HepG2 (cell line): Measurements from ENCODE around the gene MYO18B. TPM values are rescaled to one million over a fixed set of nuclear protein-coding genes. Genes with fewer than 3 reads are reported as not detected.

ENCODE experiments used
- ATAC-seq: fragments of 200-7000 bp; cut with Tn5 transposase; 3 replicates; pipeline ENCODE4 v1.9.1; 2020; ENCODE audit warnings: mild to moderate bottlenecking, moderate library complexity
- BruUV-seq: library from RNA; stranded (reverse); fragments of 400-500 nt; replicated peaks from 2 replicates; lab custom pipeline; 2021; lab: Mats Ljungman, UMichigan
- CTCF ChIA-PET: fragments of 300-600 bp; formaldehyde crosslinking; extraction: SDS; loops from one replicate; lab custom pipeline; 2021; ENCODE audit warnings: low total read pairs, inconsistent platforms, low intra/inter-chr PET ratio; lab: Yijun Ruan, JAX
- POLR2A ChIA-PET: fragments of 350-600 bp; sonication (Branson Sonifier 250); formaldehyde crosslinking; loops from one replicate; lab custom pipeline; 2020; ENCODE audit warnings: antibody characterized with exemption, inconsistent platforms; lab: Yijun Ruan, JAX
- DNase-seq: peaks from one replicate; pipeline ENCODE4 v3.0.0-alpha.2; 2015; ENCODE audit warnings: low spot score
- FAIRE-seq: peaks from 3 replicates; lab custom pipeline; 2011; peaks lifted over from hg19 to GRCh38; lab: Jason Lieb, UNC
- H2AFZ ChIP-seq: one replicate; pipeline ENCODE4 v1.6.1; 2011; ENCODE audit warnings: low read length, inconsistent platforms
- H3K27ac ChIP-seq: fragments of 300-600 bp; 3 replicates; pipeline ENCODE4 v1.8.0; 2011; ENCODE audit warnings: mixed run types, mild to moderate bottlenecking, mixed read lengths, low read length, inconsistent platforms; ENCODE audit not compliant: insufficient read depth; ENCODE audit errors: extremely low read length
- H3K27me3 ChIP-seq, 2 experiments: fragments of 200-600 bp in 1 of 2; 2 replicates in 1 of 2; 3 replicates in 1 of 2; pipeline versions ENCODE4 v1.6.0 to v1.8.0; 2011; ENCODE audit warnings: low read length in 2 of 2, mild to moderate bottlenecking in 2 of 2, moderate library complexity in 2 of 2, inconsistent platforms in 1 of 2; ENCODE audit not compliant: insufficient read depth in 2 of 2, control insufficient read depth in 1 of 2
- H3K36me3 ChIP-seq, 2 experiments: fragments of 200-600 bp in 1 of 2; replicated peaks in 1 of 2; 2 replicates in 1 of 2; 3 replicates in 1 of 2; pipeline versions ENCODE4 v1.5.1 to v1.8.0; 2011; ENCODE audit warnings: low read length in 2 of 2, inconsistent platforms in 1 of 2; ENCODE audit not compliant: insufficient read depth in 2 of 2, control insufficient read depth in 1 of 2
- H3K4me1 ChIP-seq: 2 replicates; pipeline ENCODE4 v1.5.1; 2012; ENCODE audit warnings: low read length, inconsistent platforms; ENCODE audit not compliant: insufficient read depth
- H3K4me2 ChIP-seq: 2 replicates; pipeline ENCODE4 v1.6.0; 2011; ENCODE audit warnings: low read depth, low read length, inconsistent platforms
- H3K4me3 ChIP-seq, 3 experiments: fragments of 200-600 bp in 1 of 3; sonication (generic), shearing (Covaris generic) in 1 of 3; replicated peaks in 1 of 3; 2 replicates each; pipeline ENCODE4 v1.5.1; 2011 to 2016; ENCODE audit warnings: low read length in 3 of 3, inconsistent platforms in 2 of 3, low read depth in 2 of 3, mild to moderate bottlenecking in 2 of 3, control low read depth in 1 of 3, mixed read lengths in 1 of 3; ENCODE audit not compliant: insufficient read depth in 1 of 3
- H3K79me2 ChIP-seq: one replicate; pipeline ENCODE4 v1.6.1; 2011; ENCODE audit warnings: low read length, inconsistent platforms; ENCODE audit not compliant: insufficient read depth
- H3K9ac ChIP-seq: 2 replicates; pipeline ENCODE4 v1.6.0; 2011; ENCODE audit warnings: mild to moderate bottlenecking, low read depth, low read length, inconsistent platforms; ENCODE audit not compliant: insufficient read depth
- H3K9me3 ChIP-seq: 2 replicates; pipeline ENCODE4 v1.5.1; 2012; ENCODE audit warnings: mild to moderate bottlenecking, low read length
- H4K20me1 ChIP-seq: 2 replicates; pipeline ENCODE4 v1.6.0; 2011; ENCODE audit warnings: inconsistent platforms, mild to moderate bottlenecking, low read length, moderate library complexity; ENCODE audit not compliant: insufficient read depth
- HDAC2 ChIP-seq: sonication (generic); formaldehyde crosslinking; IDR thresholded peaks from 2 replicates; pipeline ENCODE4 v1.4.0; 2020; ENCODE audit warnings: missing genetic modification reagents
- RXRA ChIP-seq: sonication (generic); formaldehyde crosslinking; IDR thresholded peaks from 2 replicates; pipeline ENCODE4 v1.5.1; 2020; ENCODE audit warnings: missing genetic modification reagents
- SP5 ChIP-seq: IDR thresholded peaks from 2 replicates; pipeline ENCODE4 v1.6.1; 2016; ENCODE audit warnings: low read depth, borderline replicate concordance
- TP53 ChIP-seq: sonication (generic); formaldehyde crosslinking; conservative IDR thresholded peaks from 2 replicates; pipeline ENCODE4 v1.4.0; 2020; ENCODE audit warnings: missing genetic modification reagents
- ZEB1 ChIP-seq: IDR thresholded peaks from 2 replicates; pipeline ENCODE4 v1.6.1; 2012; ENCODE audit warnings: mild to moderate bottlenecking, low read depth, inconsistent platforms; ENCODE audit not compliant: insufficient replicate concordance
- ZNF24 ChIP-seq: fragments of 450-650 bp; IDR thresholded peaks from 2 replicates; pipeline ENCODE4 v1.6.1; 2017; ENCODE audit warnings: antibody characterized with exemption, mild to moderate bottlenecking
- ZNF274 ChIP-seq: sonication (generic); formaldehyde crosslinking; IDR thresholded peaks from 2 replicates; pipeline ENCODE4 v1.5.1; 2020; ENCODE audit warnings: mild to moderate bottlenecking, missing genetic modification reagents
- ZNF296 ChIP-seq: sonication (generic); formaldehyde crosslinking; conservative IDR thresholded peaks from 2 replicates; pipeline ENCODE4 v1.5.0; 2020; ENCODE audit warnings: mild to moderate bottlenecking, missing genetic modification reagents
- ZNF576 ChIP-seq: sonication (generic); formaldehyde crosslinking; IDR thresholded peaks from 2 replicates; pipeline ENCODE4 v1.4.0; 2020; ENCODE audit warnings: mild to moderate bottlenecking, missing genetic modification reagents
- ZNF709 ChIP-seq: sonication (generic); formaldehyde crosslinking; IDR thresholded peaks from 2 replicates; pipeline ENCODE4 v1.5.0; 2020; ENCODE audit warnings: mild to moderate bottlenecking, missing genetic modification reagents
- WGBS: methylation state at CpG from one replicate; pipeline ENCODE4 v1.1.6; 2017; ENCODE audit warnings: low lambda C conversion rate; 5-methylcytosine and 5-hydroxymethylcytosine counted together
- in situ Hi-C: cut with HindIII; loops from 2 replicates; pipeline ENCODE4 v1.10.0; 2017; ENCODE audit warnings: low pct_unique_long_range_greater_than_20kb; ENCODE audit not compliant: extremely low pct_ligation_motif_present
- intact Hi-C: fragments of 100-400 bp; cut with micrococcal nuclease; formaldehyde crosslinking; loops from one replicate; pipeline ENCODE4 v1.10.0; 2022; ENCODE audit not compliant: unreplicated experiment
- polyA plus RNA-seq, 8 experiments: library from polyadenylated mRNA; depleted of rRNA in 3 of 8; stranded (reverse) in 7 of 8; unstranded in 1 of 8; fragments of >200 nt; fragmentation: Illumina TruSeq in 4 of 8; extraction: Trizol in 4 of 8; gene quantifications; 2 replicates each; pipeline versions ENCODE4 v1.2.1 to v1.2.3, GENCODE V29; 2011 to 2016; ENCODE audit warnings: low read depth in 4 of 8, missing spikeins in 1 of 8, mixed read lengths in 1 of 8; ENCODE audit not compliant: insufficient read depth in 1 of 8
- total RNA-seq, 5 experiments: library from RNA; depleted of rRNA; stranded (reverse); fragments of >200 nt; fragmentation: Illumina TruSeq; extraction: Trizol; gene quantifications; 2 replicates each; pipeline ENCODE4 v1.2.3, GENCODE V29; 2016; ENCODE audit warnings: low read depth in 1 of 5
- TF ChIP-seq, protein P1 (sequence below): sonication (generic); formaldehyde crosslinking; IDR thresholded peaks from 2 replicates; pipeline ENCODE4 v1.5.0; 2020; ENCODE audit warnings: missing genetic modification reagents

The MYO18B gene
- total and polyA plus RNA-seq, 2 of the 13 experiments (the other 11 are each of a cell fraction or from before 2014, with no cell fraction given), result 0.01 TPM; not detected in 1

GRCh38 chr22:26033071-26033470 lies 291.1 kb downstream of the MYO18B start:
- no TSS peak for BruUV-seq
- TF ChIP-seq, protein P1, sequence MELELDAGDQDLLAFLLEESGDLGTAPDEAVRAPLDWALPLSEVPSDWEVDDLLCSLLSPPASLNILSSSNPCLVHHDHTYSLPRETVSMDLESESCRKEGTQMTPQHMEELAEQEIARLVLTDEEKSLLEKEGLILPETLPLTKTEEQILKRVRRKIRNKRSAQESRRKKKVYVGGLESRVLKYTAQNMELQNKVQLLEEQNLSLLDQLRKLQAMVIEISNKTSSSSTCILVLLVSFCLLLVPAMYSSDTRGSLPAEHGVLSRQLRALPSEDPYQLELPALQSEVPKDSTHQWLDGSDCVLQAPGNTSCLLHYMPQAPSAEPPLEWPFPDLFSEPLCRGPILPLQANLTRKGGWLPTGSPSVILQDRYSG (CRISPR knock-in tag), result no peak
- TF ChIP-seq ZNF274 (CRISPR knock-in tag), result no peak
- TF ChIP-seq HDAC2 (CRISPR knock-in tag), result no peak
- TF ChIP-seq ZNF24, result no peak
- no peak for TF ChIP-seq TP53
- no peak for TF ChIP-seq ZNF576 (CRISPR knock-in tag)
- no peak for TF ChIP-seq ZNF709 (CRISPR knock-in tag)
- TF ChIP-seq ZNF296 (CRISPR knock-in tag), result no peak
- no peak for TF ChIP-seq RXRA (CRISPR knock-in tag)
- no peak for TF ChIP-seq SP5 (CRISPR knock-in tag)
- TF ChIP-seq ZEB1, result no peak
- 34% methylated on average over 7 of the region's 7 CpGs for WGBS
- H3K36me3 ChIP-seq, result no peaks in the 10 kb centered on the region
- in situ Hi-C loops, result no loop called here
- DNase-seq (no peak), FAIRE-seq (no peak), ATAC-seq (no peak)
- ChIA-PET CTCF (no interaction called here), POLR2A (no interaction called here)
- no peak overlapping the region for H3K4me3 ChIP-seq
- H3K79me2 ChIP-seq, result no peaks in the 10 kb centered on the region
- peaks cover under 1% of the 10 kb centered on the region; the same call in 1 of the 2 replicates for H3K4me1 ChIP-seq
- H2AFZ ChIP-seq, result no peak overlapping the region
- no peak overlapping the region for H3K27ac ChIP-seq
- no peak overlapping the region for H3K9ac ChIP-seq
- no peak overlapping the region for H3K4me2 ChIP-seq
- H3K9me3 ChIP-seq, result peaks cover 18% of the 10 kb centered on the region
- H3K27me3 ChIP-seq, result no peaks in the 10 kb centered on the region
- no peaks in the 10 kb centered on the region for H4K20me1 ChIP-seq
- intact Hi-C loops, result no loop called here
